H1 (cell line): ENCODE measurements around the gene TEX29. TPM values are rescaled to one million over a fixed set of nuclear protein-coding genes. Genes with fewer than 3 reads are reported as not detected.

Experiments
- CTCF ChIA-PET: fragments of 300-600 bp; sonication (Branson Sonifier 250); formaldehyde crosslinking; loops from one replicate; lab custom pipeline; 2021; ENCODE audit not compliant: partially characterized antibody; lab: Charles Lee
- POLR2A ChIA-PET: fragments of 300-600 bp; sonication (Branson Sonifier 250); formaldehyde crosslinking; loops from one replicate; lab custom pipeline; 2021; ENCODE audit warnings: inconsistent platforms; ENCODE audit not compliant: partially characterized antibody; lab: Charles Lee
- DNase-seq, 2 experiments: peaks; one replicate each; pipeline versions ENCODE4 v3.0.0 to v3.0.0-alpha.2; 2010 to 2022; ENCODE audit warnings: low spot score in 2 of 2, low read depth in 1 of 2, mixed read lengths in 1 of 2
- FAIRE-seq: peaks from 2 replicates; lab custom pipeline; 2011; peaks lifted over from hg19 to GRCh38; lab: Jason Lieb, UNC
- H2AFZ ChIP-seq: 2 replicates; pipeline ENCODE4 v1.8.1; 2012; ENCODE audit warnings: low read length, inconsistent platforms
- H2AK5ac ChIP-seq: 2 replicates; pipeline ENCODE4 v1.6.1; 2013; ENCODE audit warnings: low read depth, low read length
- H2BK120ac ChIP-seq: replicated peaks from 2 replicates; pipeline ENCODE3; 2013; ENCODE audit warnings: low read depth, low read length, inconsistent platforms
- H2BK12ac ChIP-seq: 2 replicates; pipeline ENCODE4 v1.6.1; 2013; ENCODE audit warnings: low read depth, low read length
- H2BK15ac ChIP-seq: 2 replicates; pipeline ENCODE4 v1.6.1; 2013; ENCODE audit warnings: low read length
- H2BK20ac ChIP-seq: 2 replicates; pipeline ENCODE4 v1.6.1; 2013; ENCODE audit warnings: low read length
- H2BK5ac ChIP-seq: 2 replicates; pipeline ENCODE4 v1.6.1; 2013; ENCODE audit warnings: low read depth, low read length
- H3K14ac ChIP-seq: 2 replicates; pipeline ENCODE4 v1.6.1; 2013; ENCODE audit warnings: inconsistent platforms; ENCODE audit not compliant: insufficient read length
- H3K18ac ChIP-seq: 2 replicates; pipeline ENCODE4 v1.6.1; 2013; ENCODE audit warnings: low read length; ENCODE audit errors: extremely low read depth
- H3K23ac ChIP-seq: 2 replicates; pipeline ENCODE4 v1.6.1; 2013; ENCODE audit warnings: inconsistent platforms; ENCODE audit not compliant: insufficient read length
- H3K23me2 ChIP-seq: 2 replicates; pipeline ENCODE4 v1.6.1; 2013; ENCODE audit warnings: low read depth, low read length
- H3K27ac ChIP-seq: 2 replicates; pipeline ENCODE4 v1.6.1; 2011; ENCODE audit warnings: low read depth, low read length, inconsistent platforms
- H3K27me3 ChIP-seq, 4 experiments: replicated peaks in 1 of 4; 1 replicate in 1 of 4; 2 replicates in 3 of 4; pipeline versions ENCODE4 v1.6.1 to v1.8.1; 2011 to 2013; ENCODE audit warnings: low read length in 3 of 4, mild to moderate bottlenecking in 3 of 4, inconsistent platforms in 2 of 4, mixed read lengths in 2 of 4, moderate library complexity in 1 of 4; ENCODE audit not compliant: control insufficient read depth in 3 of 4, insufficient read depth in 3 of 4; ENCODE audit errors: extremely low read depth in 1 of 4
- H3K36me3 ChIP-seq, 4 experiments: 2 replicates each; pipeline versions ENCODE4 v1.6.1 to v1.8.1; 2011 to 2013; ENCODE audit warnings: mild to moderate bottlenecking in 4 of 4, low read length in 3 of 4, moderate library complexity in 2 of 4, control low read depth in 1 of 4, inconsistent platforms in 1 of 4; ENCODE audit not compliant: insufficient read depth in 4 of 4, control insufficient read depth in 2 of 4
- H3K4ac ChIP-seq: replicated peaks from 2 replicates; pipeline ENCODE3; 2013; ENCODE audit warnings: low read length, low read depth, mixed read lengths, inconsistent platforms; ENCODE audit not compliant: insufficient read length
- H3K4me1 ChIP-seq, 4 experiments: replicated peaks in 1 of 4; 1 replicate in 1 of 4; 2 replicates in 3 of 4; pipeline versions ENCODE4 v1.6.1 to v1.8.1; 2011 to 2013; ENCODE audit warnings: low read length in 3 of 4, inconsistent platforms in 2 of 4, mixed read lengths in 1 of 4; ENCODE audit not compliant: insufficient read depth in 4 of 4, control insufficient read depth in 3 of 4
- H3K4me2 ChIP-seq, 2 experiments: 2 replicates each; pipeline versions ENCODE4 v1.6.1 to v1.8.1; 2011 to 2013; ENCODE audit warnings: low read depth in 2 of 2, low read length in 2 of 2, control low read depth in 1 of 2, inconsistent platforms in 1 of 2, mild to moderate bottlenecking in 1 of 2; ENCODE audit not compliant: insufficient read depth in 1 of 2
- H3K4me3 ChIP-seq, 4 experiments: fragments of 200-600, 300-600 bp in 1 of 4; sonication (generic), shearing (Covaris generic), sonication (Bioruptor Twin) in 1 of 4; 2 replicates each; pipeline versions ENCODE4 v1.5.1 to v1.8.1; 2011 to 2016; ENCODE audit warnings: low read length in 4 of 4, low read depth in 3 of 4, control low read depth in 2 of 4, inconsistent platforms in 2 of 4, mild to moderate bottlenecking in 2 of 4, mixed read lengths in 1 of 4, moderate library complexity in 1 of 4; ENCODE audit not compliant: insufficient read depth in 2 of 4; ENCODE audit errors: extremely low read depth in 1 of 4
- H3K56ac ChIP-seq: replicated peaks from 2 replicates; pipeline ENCODE3; 2013; ENCODE audit warnings: low read depth, mild to moderate bottlenecking, mixed read lengths, low read length, inconsistent platforms; ENCODE audit not compliant: insufficient read length
- H3K79me1 ChIP-seq: 2 replicates; pipeline ENCODE4 v1.6.1; 2013; ENCODE audit warnings: low read depth, low read length, control low read depth
- H3K79me2 ChIP-seq, 2 experiments: 2 replicates each; pipeline versions ENCODE4 v1.6.1 to v1.8.1; 2012 to 2013; ENCODE audit warnings: low read length in 2 of 2, mild to moderate bottlenecking in 2 of 2, inconsistent platforms in 1 of 2; ENCODE audit not compliant: insufficient read depth in 2 of 2, control insufficient read depth in 1 of 2
- H3K9ac ChIP-seq, 4 experiments: replicated peaks in 1 of 4; 1 replicate in 1 of 4; 2 replicates in 3 of 4; pipeline versions ENCODE4 v1.6.1 to v1.8.1; 2011 to 2013; ENCODE audit warnings: low read depth in 3 of 4, low read length in 3 of 4, control low read depth in 2 of 4, mild to moderate bottlenecking in 2 of 4, moderate library complexity in 2 of 4, inconsistent platforms in 1 of 4; ENCODE audit errors: extremely low read depth in 1 of 4
- H3K9me3 ChIP-seq, 2 experiments: 2 replicates each; pipeline versions ENCODE4 v1.6.1 to v1.8.1; 2012 to 2013; ENCODE audit warnings: mild to moderate bottlenecking in 2 of 2, moderate library complexity in 2 of 2, control low read depth in 1 of 2, inconsistent platforms in 1 of 2, low read depth in 1 of 2, low read length in 1 of 2, mixed read lengths in 1 of 2; ENCODE audit not compliant: insufficient read depth in 2 of 2
- H4K20me1 ChIP-seq, 2 experiments: replicated peaks in 1 of 2; 2 replicates each; pipeline versions ENCODE3 to v1.8.1; 2011 to 2013; ENCODE audit warnings: inconsistent platforms in 2 of 2, low read length in 2 of 2, mild to moderate bottlenecking in 1 of 2; ENCODE audit not compliant: insufficient read depth in 2 of 2, control insufficient read depth in 1 of 2
- H4K5ac ChIP-seq: 2 replicates; pipeline ENCODE4 v1.6.1; 2013; ENCODE audit warnings: low read length, low read depth, mixed read lengths, inconsistent platforms; ENCODE audit not compliant: insufficient read length
- H4K8ac ChIP-seq: 2 replicates; pipeline ENCODE4 v1.8.0; 2013; ENCODE audit warnings: mild to moderate bottlenecking, moderate library complexity, low read length, inconsistent platforms; ENCODE audit not compliant: insufficient read depth; ENCODE audit errors: extremely low read depth
- H4K91ac ChIP-seq: replicated peaks from 2 replicates; pipeline ENCODE3; 2013; ENCODE audit warnings: low read length, mixed read lengths, inconsistent platforms; ENCODE audit not compliant: insufficient read length
- JUN ChIP-seq: IDR thresholded peaks from 2 replicates; pipeline ENCODE4 v1.6.1; 2011; ENCODE audit warnings: low read depth, mild to moderate bottlenecking, improper control_type of control experiment, low read length
- MAFK ChIP-seq: IDR thresholded peaks from 2 replicates; pipeline ENCODE4 v1.6.1; 2012; ENCODE audit warnings: low read depth, mild to moderate bottlenecking, improper control_type of control experiment, low read length
- RNF2 ChIP-seq: fragments of 200-900, 300-1000 bp; sonication (generic); IDR thresholded peaks from 2 replicates; pipeline ENCODE4 v1.7.1; 2016; ENCODE audit warnings: borderline replicate concordance, low read depth, mild to moderate bottlenecking, antibody characterized with exemption, low read length; ENCODE audit not compliant: poor library complexity, severe bottlenecking; ENCODE audit errors: missing control alignments
- SP2 ChIP-seq: IDR thresholded peaks from 2 replicates; pipeline ENCODE4 v1.6.1; 2012; ENCODE audit warnings: mild to moderate bottlenecking, low read length, inconsistent platforms
- ZNF274 ChIP-seq: IDR thresholded peaks from 2 replicates; pipeline ENCODE4 v1.7.0; 2012; ENCODE audit warnings: low read length, borderline replicate concordance; ENCODE audit errors: extremely low read depth
- WGBS, 2 experiments: shearing (Covaris generic) in 1 of 2; methylation state at CpG; one replicate each; pipeline versions ENCODE4 v1.1.6 to v1.1.7; 2013 to 2015; ENCODE audit warnings: low lambda C conversion rate in 2 of 2, mixed read lengths in 2 of 2, inconsistent platforms in 1 of 2, low coverage in 1 of 2, missing lambda C conversion rate in 1 of 2; ENCODE audit not compliant: insufficient replicate concordance in 2 of 2, insufficient coverage in 1 of 2, insufficient read length in 1 of 2; ENCODE audit errors: extremely low coverage in 1 of 2, missing lambda C conversion rate in 1 of 2; 5-methylcytosine and 5-hydroxymethylcytosine counted together
- polyA plus RNA-seq, 7 experiments: library from polyadenylated mRNA; depleted of rRNA in 3 of 7; stranded (reverse) in 5 of 7; unstranded in 2 of 7; fragments of >200 nt in 5 of 7; fragments of 200-250 nt in 2 of 7; gene quantifications; 1 replicate in 5 of 7; 2 replicates in 1 of 7; 4 replicates in 1 of 7; pipeline versions ENCODE4 v1.2.1 to v1.2.3, GENCODE V29; 2011 to 2013; ENCODE audit warnings: missing spikeins in 2 of 7, mixed read lengths in 2 of 7
- total RNA-seq: library from RNA; stranded (reverse); fragmentation: NEBNext Ultra II Directional; extraction: Animal tissue kit (Norgen Biotek cat#: 25700); gene quantifications from 2 replicates; pipeline ENCODE4 v1.2.1, GENCODE V29; 2021

The TEX29 gene
- total and polyA plus RNA-seq, 2 of the 8 experiments (the other 6 are each of a cell fraction or from before 2014, with no cell fraction given): 0.08 TPM; not detected in 1

- Histone ChIP-seq H3K23ac (no peak overlapping the region), H2AK5ac (no peak overlapping the region), H3K79me1 (peaks cover 3% of the 10 kb centered on the region; the same call in 1 of the 2 replicates), H3K27me3 (no peaks in the 10 kb centered on the region), H3K9me3 (no peaks in the 10 kb centered on the region), H3K56ac (no peak overlapping the region), H3K4me1 (no peaks in the 10 kb centered on the region), H3K18ac (no peak overlapping the region), H4K5ac (no peak overlapping the region), H3K14ac (no peak overlapping the region), H3K4me3 (no peak overlapping the region), H2BK120ac (no peak overlapping the region), H2BK12ac (no peak overlapping the region), H3K36me3 (peaks cover 13 to 52% (median 24%) of the 10 kb centered on the region in 4 experiments; a peak in 7 of 8 replicates), H3K79me2 (no peaks in the 10 kb centered on the region), H2BK15ac (no peak overlapping the region), H4K91ac (no peak overlapping the region), H4K8ac (no peak overlapping the region), H2AFZ (no peak overlapping the region), H3K4ac (no peak overlapping the region), H3K23me2 (0 out of 2 replicates have a peak, but pooled peaks cover 1% of the 10 kb centered on the region), H4K20me1 (peaks cover 0 to 6% of the 10 kb centered on the region in 2 experiments), H2BK5ac (no peak overlapping the region), H2BK20ac (no peak overlapping the region), H3K9ac (no peak overlapping the region), H3K4me2 (no peak overlapping the region), H3K27ac (no peak overlapping the region)
- WGBS, 2 experiments: 95% methylated on average over 11 of the region's 11 CpGs; no CpG with 5 or more reads in 1 of the 2 experiments
- no peak for DNase-seq
- ChIA-PET CTCF (interaction anchor here (0.6 to 1.3 kb wide), 2 partner anchors 10 to 18 kb away, joined by 3 read pairs; no protein-coding TSS in a partner anchor), POLR2A (no interaction called here)
- no peak for FAIRE-seq
- TF ChIP-seq ZNF274 (no peak), MAFK (no peak), SP2 (no peak), JUN (no peak), RNF2 (no peak)
Measured at GRCh38 chr13:111289251-111289650, 31.2 kb upstream of the TEX29 start.
